Activated gamma-delta T cell treated with Interleukin-2 at 50 U/mL for 16 hours (primary cell): Measurements from ENCODE around the gene BARHL2.

Experiments
- DNase-seq: peaks from one replicate; pipeline ENCODE4 v3.0.0-alpha.2; 2020

The BARHL2 gene

GRCh38 chr1:90724361-90724760 is 7.3 kb upstream of the BARHL2 start:
- DNase-seq, result no peak

GRCh38 chr1:90723590-90724108 is 6.5 kb upstream of the BARHL2 start:
- DNase-seq, result no peak

- no peak for DNase-seq
Measured at GRCh38 chr1:90722874-90723589, 5.9 kb upstream of the BARHL2 start.

- DNase-seq, result no peak
Measured at GRCh38 chr1:90721210-90722194, 4.4 kb upstream of the BARHL2 start.

GRCh38 chr1:90720145-90720636 is 3.1 kb upstream of the BARHL2 start:
- DNase-seq, result no peak

- DNase-seq, result no peak
Measured at GRCh38 chr1:90719330-90720144, 2.4 kb upstream of the BARHL2 start.

- DNase-seq, result no peak
Measured at GRCh38 chr1:90718411-90719329, 1.6 kb upstream of the BARHL2 start.

GRCh38 chr1:90717665-90718410 is 736 bp upstream of the BARHL2 start:
- no peak for DNase-seq

- no peak for DNase-seq
Measured at GRCh38 chr1:90717356-90717664, 208 bp upstream of the BARHL2 start.

GRCh38 chr1:90716243-90716551 is 905 bp downstream of the BARHL2 start:
- no peak for DNase-seq

GRCh38 chr1:90715309-90715708 is 1.8 kb downstream of the BARHL2 start:
- DNase-seq, result no peak

GRCh38 chr1:90714521-90714951 is 2.6 kb downstream of the BARHL2 start:
- no peak for DNase-seq

GRCh38 chr1:90713741-90714509 is 3.2 kb downstream of the BARHL2 start:
- no peak for DNase-seq

- DNase-seq, result no peak
Measured at GRCh38 chr1:90712915-90713730, 4.0 kb downstream of the BARHL2 start.

GRCh38 chr1:90712153-90712856 is 4.8 kb downstream of the BARHL2 start:
- no peak for DNase-seq

- no peak for DNase-seq
Measured at GRCh38 chr1:90711696-90712095, 5.4 kb downstream of the BARHL2 start.

- no peak for DNase-seq
Measured at GRCh38 chr1:90710579-90711536, 6.2 kb downstream of the BARHL2 start.

- DNase-seq, result no peak
Measured at GRCh38 chr1:90709535-90709934, 7.6 kb downstream of the BARHL2 start.
